Testis (tissue), 2 donors: Measurements from ENCODE around the gene ATP2B3.

ENCODE experiments used
- POLR2A ChIP-seq: fragments of 450-650 bp; IDR thresholded peaks from one replicate; pipeline ENCODE4 v1.6.1; 2017; ENCODE audit warnings: antibody characterized with exemption, mild to moderate bottlenecking, moderate library complexity
- TF ChIP-seq, protein P1 (sequence below), 3 experiments: fragments of 450-650 bp in 2 of 3; fragments of 200-600 bp in 1 of 3; sonication (generic) in 1 of 3; IDR thresholded peaks; one replicate each; pipeline ENCODE4 v1.5.1; 2016 to 2019; ENCODE audit warnings: antibody characterized with exemption in 3 of 3, mild to moderate bottlenecking in 2 of 3, moderate library complexity in 1 of 3

DNA sequence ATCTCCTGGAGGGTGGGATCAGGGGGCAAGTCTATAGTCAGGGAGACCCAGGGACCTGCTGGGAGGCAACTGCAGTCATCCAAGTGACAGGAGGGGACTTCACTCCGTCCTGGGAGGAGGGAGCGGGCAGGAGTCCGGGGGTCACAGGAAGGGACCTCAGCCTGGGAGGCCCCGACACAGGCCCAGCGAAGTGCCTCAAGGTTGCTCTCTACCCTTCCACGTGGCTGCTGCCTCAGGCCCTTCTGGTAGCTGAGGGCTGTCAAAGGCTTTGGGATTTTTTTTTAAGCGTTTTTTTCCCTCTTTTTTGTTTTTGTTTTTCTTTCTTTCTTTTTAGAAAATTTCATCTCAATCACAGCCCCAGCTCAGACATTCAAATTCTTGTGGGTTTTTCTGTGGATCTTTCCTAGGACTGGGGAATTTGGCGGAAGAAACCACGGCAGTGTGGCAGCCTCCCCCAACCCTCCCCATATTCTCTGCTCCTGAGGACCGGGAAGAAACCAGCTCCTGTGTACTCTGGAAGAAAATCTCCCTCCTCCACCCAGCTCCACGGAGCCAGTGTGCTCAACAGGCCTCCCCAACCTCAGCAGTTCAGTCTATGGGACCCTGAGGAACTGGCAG lies 45.7 kb upstream of the ATP2B3 start:
- no peak for TF ChIP-seq POLR2A
- TF ChIP-seq, protein P1, sequence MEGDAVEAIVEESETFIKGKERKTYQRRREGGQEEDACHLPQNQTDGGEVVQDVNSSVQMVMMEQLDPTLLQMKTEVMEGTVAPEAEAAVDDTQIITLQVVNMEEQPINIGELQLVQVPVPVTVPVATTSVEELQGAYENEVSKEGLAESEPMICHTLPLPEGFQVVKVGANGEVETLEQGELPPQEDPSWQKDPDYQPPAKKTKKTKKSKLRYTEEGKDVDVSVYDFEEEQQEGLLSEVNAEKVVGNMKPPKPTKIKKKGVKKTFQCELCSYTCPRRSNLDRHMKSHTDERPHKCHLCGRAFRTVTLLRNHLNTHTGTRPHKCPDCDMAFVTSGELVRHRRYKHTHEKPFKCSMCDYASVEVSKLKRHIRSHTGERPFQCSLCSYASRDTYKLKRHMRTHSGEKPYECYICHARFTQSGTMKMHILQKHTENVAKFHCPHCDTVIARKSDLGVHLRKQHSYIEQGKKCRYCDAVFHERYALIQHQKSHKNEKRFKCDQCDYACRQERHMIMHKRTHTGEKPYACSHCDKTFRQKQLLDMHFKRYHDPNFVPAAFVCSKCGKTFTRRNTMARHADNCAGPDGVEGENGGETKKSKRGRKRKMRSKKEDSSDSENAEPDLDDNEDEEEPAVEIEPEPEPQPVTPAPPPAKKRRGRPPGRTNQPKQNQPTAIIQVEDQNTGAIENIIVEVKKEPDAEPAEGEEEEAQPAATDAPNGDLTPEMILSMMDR (IDR thresholded peaks at IDR 0.05): no peak
